ACHN (cell line): Measurements from ENCODE around the gene SMIM34.
"Not testable (repeated sequence)": the region's sequence is repeated elsewhere in the genome, so short reads cannot be mapped to it uniquely, and the experiment has no call there.

ENCODE experiments used
- DNase-seq: peaks from one replicate; pipeline ENCODE4 v3.0.0-alpha.2; 2015
- in situ Hi-C: cut with HindIII; loops from 2 replicates; pipeline ENCODE4 v1.10.0; 2017; ENCODE audit warnings: low sequenced_read_pairs, low pct_ligation_motif_present, low pct_unique_long_range_greater_than_20kb

The SMIM34 gene

DNA sequence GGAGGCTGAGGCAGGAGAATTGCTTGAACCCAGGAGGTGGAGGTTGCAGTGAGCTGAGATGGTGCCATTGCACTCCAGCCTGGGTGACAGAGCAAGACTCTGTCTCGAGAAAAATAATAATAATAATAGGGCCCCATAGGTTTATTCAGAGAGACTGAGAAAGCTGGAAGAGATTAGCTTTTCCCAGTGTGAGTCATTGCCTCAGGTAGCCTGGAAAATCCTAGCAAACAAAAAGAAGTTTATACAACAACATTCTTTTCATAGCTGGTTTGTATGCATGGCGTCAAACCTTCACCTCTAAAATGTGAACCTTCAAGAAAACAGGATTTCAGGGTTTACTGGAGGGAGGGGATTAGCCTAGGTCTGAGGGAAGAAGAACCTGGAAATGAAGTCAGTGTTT lies 40.6 kb downstream of the SMIM34 start:
- in situ Hi-C loops, DNase-seq: not testable (repeated sequence)

DNA sequence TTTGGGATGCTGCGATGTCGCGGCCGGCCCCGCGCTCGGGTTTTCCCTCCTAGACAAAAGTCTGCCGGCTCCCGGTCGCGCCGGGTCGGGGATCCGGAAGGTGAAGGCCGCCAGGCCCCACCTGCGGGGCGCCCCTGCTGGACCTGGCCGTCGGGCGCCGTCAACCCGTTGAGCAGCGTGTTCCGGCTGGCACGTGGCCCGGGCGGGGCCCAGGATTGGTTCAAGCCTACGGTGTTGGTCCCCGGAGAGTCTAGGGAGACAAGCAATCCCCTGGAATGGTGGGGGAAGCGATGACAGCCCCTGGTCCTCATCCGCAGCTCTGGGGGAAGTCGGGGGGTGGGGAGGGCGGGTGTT lies 48.2 kb downstream of the SMIM34 start:
- in situ Hi-C loops: not testable (repeated sequence)

DNA sequence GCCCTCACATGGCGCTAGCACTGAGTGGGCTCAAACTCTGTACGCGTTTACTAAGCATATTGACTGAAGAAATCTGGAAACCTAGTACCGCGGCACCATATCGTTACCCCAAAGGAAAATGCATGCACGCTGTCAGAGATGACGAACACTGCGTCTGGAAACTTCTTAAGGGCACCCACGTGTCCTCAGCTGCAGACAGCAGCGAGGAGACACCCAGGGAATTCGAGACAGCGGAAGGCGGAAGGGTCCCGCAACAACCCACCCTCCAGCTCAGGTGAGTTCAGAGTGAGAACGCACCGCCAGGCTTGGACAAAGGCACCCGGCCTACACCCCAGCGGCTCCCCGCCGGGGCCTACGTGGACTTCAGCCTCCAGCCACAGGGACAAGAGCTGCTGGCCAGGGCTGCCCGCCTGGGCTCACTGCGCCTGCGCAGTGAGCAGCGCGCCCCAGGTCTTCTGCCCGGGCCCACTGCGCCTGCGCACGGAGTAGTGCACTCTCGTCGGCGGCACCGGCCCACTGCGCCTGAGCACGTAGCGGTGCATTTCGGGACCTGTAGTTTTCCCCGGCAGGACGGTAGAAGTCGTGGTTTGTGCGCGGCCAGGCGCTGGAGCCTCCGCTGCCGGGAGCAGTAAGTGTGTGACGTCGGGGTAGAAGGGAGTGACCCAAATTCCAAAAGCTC lies 48.7 kb downstream of the SMIM34 start, which contains the start of gene SMIM11:
Gene SMIM11, plus strand, starts transcription at position 568 of the 679 bp plus-strand sequence. CDS start 3,998 bp downstream, outside the sequence.
- in situ Hi-C loops, DNase-seq: not testable (repeated sequence)

More for the DNA sequence above, 48.2 kb downstream of the SMIM34 start:
- DNase-seq: not testable (repeated sequence)

DNA sequence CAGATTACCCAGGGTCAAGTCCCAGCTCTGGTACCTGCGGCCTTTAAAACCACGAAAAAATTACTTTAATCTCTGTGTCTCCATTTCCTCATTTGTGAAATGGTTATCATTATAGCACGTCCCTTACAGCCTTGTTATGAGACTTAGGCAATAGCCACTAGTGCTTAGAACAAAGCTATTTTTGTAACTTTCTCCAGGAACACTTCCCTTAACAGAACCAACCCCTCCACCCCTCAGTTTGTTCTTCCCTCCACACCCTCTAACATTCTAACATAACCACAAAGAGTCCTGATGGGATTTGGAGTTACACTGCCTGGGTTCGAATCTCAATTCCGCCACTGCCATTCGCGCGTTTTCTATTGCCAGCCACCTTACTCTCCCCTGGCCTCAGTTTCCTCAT lies 49.3 kb downstream of the SMIM34 start:
- in situ Hi-C loops, DNase-seq: not testable (repeated sequence)

DNA sequence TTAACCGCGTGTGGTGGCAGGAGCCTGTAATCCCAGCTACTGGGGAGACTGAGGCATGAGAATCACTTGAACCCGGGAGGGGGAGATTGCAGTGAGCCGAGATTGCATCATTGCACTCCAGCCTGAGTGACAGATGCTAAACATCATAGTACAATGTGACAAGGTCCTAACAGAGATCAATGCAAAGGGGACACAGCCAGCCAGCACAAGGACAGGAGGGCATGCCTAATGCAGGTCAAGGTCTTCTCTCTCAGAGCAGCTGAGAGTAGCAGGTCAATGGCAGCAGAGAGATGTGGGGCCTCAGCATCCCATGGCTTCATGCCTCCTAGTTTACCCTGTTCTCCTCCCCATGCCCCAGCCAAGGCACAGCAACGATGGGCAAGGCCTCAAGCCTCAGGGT lies 51.4 kb downstream of the SMIM34 start:
- DNase-seq: no peak
- in situ Hi-C loops: no loop called here

DNA sequence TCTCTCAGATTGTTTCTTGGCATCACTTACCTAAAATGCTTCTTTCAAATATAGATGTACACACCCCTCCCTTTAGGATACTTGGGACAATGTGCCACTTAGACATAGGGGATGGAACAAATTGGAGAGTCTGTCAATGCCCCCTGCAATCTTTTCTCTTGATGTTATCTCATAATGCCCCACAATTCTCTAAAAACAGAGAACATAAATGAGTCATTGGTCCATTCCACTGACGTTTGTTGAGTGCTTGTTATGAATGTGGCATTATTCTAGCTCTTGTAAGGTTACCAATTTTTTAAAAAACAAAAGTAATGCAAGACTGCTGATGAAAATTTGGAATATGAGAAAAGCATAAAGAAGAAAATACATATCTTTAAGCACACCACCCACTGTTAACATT lies 54.0 kb downstream of the SMIM34 start:
- in situ Hi-C loops: no loop called here
- no peak for DNase-seq
